GM19099 (cell line): ENCODE results near the gene YRDC.

Source experiments
- POLR2A ChIP-seq: IDR thresholded peaks from 3 replicates; pipeline ENCODE4 v1.6.1; 2011; ENCODE audit warnings: low read depth; ENCODE audit not compliant: insufficient read length; ENCODE audit errors: extremely low read depth

The YRDC gene, protein sequence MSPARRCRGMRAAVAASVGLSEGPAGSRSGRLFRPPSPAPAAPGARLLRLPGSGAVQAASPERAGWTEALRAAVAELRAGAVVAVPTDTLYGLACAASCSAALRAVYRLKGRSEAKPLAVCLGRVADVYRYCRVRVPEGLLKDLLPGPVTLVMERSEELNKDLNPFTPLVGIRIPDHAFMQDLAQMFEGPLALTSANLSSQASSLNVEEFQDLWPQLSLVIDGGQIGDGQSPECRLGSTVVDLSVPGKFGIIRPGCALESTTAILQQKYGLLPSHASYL

GRCh38 chr1:37807555-37808368, at the start of gene YRDC, which contains the start of gene C1orf122:
YRDC (minus strand) TSS chr1:37808208; CDS start chr1:37808180, 28 bp downstream.
C1orf122 (plus strand) TSS chr1:37807790; CDS start chr1:37808405, 615 bp downstream.
- TF ChIP-seq POLR2A, result peak; percentile 85

GRCh38 chr1:37854406-37854805, 46.4 kb upstream of the YRDC start:
- TF ChIP-seq POLR2A, result no peak

GRCh38 chr1:37853157-37853556, 45.1 kb upstream of the YRDC start:
- TF ChIP-seq POLR2A, result no peak

- TF ChIP-seq POLR2A, result no peak
Observed at GRCh38 chr1:37851782-37852210, 43.8 kb upstream of the YRDC start.

DNA sequence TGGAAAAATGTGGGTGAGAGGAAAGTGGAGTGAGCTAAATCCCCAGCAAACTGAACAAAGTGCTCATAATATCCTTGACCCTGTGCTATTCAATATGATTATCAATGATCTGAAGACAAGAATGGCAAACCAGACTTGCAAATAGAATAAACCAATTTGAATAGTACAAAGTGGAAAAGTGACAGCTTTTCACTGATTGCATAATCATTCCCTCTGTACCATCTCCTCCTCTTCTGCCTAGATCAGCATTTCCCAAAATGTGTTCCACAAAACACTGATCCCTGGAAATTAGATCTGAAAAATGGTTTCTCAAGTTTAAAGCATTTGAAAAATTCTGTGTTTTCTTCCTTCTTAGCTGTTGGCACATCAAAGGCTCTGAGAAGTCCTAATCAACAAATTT, 43.3 kb upstream of the YRDC start:
- TF ChIP-seq POLR2A, result no peak

DNA sequence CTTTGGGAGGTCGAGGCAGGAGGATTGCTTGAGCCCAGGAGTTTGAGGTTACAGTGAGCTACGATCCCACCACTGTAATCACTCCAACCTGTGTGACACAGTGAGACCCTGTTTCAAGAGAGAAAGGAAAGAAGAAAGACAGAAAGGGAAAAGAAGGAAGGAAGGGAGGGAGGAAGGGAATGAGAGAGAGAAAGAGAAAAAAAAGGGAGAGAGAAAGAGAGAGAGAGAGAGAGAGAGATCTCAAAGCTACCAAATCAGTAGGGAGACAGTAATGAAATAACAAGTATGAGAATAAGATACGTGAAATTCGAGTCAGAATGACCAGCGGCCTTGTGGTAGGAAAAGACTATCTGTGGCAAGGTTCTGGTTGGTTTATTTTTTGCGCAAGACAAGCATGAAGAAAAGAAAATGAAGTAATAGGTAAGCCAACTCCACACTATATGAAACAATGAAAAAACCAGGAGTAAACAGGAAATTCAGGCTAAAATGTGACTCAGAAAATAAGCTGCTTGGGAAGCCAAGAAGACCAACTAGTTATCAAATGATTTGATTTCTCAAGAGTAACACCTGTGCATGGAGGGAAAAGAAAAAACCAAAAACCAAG, 42.4 kb upstream of the YRDC start:
- TF ChIP-seq POLR2A, result no peak

- no peak for TF ChIP-seq POLR2A
Observed at GRCh38 chr1:37849480-37849879, 41.5 kb upstream of the YRDC start.

GRCh38 chr1:37846647-37847339, 38.8 kb upstream of the YRDC start:
- TF ChIP-seq POLR2A, result no peak

GRCh38 chr1:37845786-37846185, 37.8 kb upstream of the YRDC start:
- TF ChIP-seq POLR2A, result no peak

DNA sequence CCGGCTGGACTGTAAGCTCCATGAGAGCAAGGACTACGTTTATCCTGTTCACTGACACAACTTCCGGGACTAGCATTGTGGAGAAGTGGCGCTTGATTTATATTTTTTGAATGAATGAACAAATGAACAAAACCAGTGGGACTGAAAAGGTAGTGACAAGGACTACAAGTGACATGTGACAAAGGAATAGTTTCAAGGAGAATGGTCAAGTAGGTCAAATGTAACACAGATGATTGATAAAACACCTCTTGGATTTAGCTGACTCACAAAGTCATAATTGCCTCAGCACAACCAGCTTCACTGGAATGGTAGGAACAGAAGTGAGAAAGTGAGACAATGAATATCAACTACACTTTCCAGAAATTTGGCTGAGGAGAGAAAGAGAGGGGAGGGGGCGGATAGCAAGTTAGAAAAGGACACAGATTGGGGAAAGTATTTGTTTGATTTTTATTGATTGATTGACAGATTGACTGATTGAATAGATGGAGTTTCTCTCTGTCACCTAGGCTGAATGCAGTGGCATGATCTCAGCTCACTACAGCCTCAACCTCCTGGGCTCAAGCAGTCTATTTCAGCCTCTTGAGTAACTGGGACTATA, 37.1 kb upstream of the YRDC start:
- no peak for TF ChIP-seq POLR2A

- no peak for TF ChIP-seq POLR2A
Observed at GRCh38 chr1:37844536-37844935, 36.5 kb upstream of the YRDC start.

GRCh38 chr1:37841652-37842051, 33.6 kb upstream of the YRDC start:
- no peak for TF ChIP-seq POLR2A

GRCh38 chr1:37840711-37841110, 32.7 kb upstream of the YRDC start:
- TF ChIP-seq POLR2A, result no peak

GRCh38 chr1:37839676-37840075, 31.7 kb upstream of the YRDC start:
- no peak for TF ChIP-seq POLR2A

- TF ChIP-seq POLR2A, result no peak
Observed at GRCh38 chr1:37836788-37837187, 28.8 kb upstream of the YRDC start.
